CD4-positive, alpha-beta T cell treated with Interferon gamma for 1 hour (primary cell): ENCODE data around the gene PEX11G.

ENCODE experiments used
- DNase-seq: peaks from one replicate; pipeline ENCODE4 v3.0.0-alpha.2; 2020

PEX11G gene

DNA sequence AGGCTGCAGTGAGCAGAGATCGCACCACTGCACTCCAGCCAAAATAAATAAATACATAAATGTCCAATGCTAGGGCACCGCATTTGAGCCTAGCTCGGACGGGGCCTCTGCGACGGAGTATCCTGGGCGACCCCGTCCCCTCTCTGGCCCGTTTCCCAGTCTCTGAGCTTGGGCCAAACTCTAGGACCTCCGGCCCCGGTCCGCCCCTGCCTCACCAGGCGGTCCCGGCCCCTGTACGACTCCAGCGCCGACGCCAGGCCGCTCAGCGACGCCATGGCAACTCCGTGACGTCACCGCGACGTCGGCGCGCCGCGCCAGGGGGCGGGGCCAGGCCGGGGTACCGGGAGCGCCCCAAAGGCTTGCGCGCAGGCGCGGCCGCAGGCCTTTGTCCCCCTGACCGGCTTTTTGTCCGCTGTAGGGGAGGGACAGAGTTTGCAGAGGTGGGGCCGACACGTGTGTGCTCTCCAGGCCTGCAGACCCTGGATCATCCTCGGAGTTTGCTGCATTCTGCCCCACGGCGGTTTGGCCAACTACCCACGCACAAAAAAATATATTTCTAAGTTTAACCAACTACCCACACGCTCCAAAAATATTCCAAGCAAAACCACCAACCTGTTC is at the start of gene PEX11G:
Gene PEX11G (minus strand): TSS at position 300 of the 618 bp plus-strand sequence. CDS start 25 bp downstream, at position 275.
- DNase-seq: peak; percentile 89

- no peak for DNase-seq
These were observed 47.3 kb upstream of the PEX11G start for GRCh38 chr19:7535998-7536695.

GRCh38 chr19:7535047-7535997 is 46.5 kb upstream of the PEX11G start, which contains the start of gene PNPLA6:
Gene PNPLA6 (plus strand): TSS chr19:7535717. CDS start chr19:7535789, 72 bp downstream.
- peak; percentile 88 for DNase-seq

- DNase-seq: no peak
These were observed 45.8 kb upstream of the PEX11G start for GRCh38 chr19:7534531-7535046.

DNA sequence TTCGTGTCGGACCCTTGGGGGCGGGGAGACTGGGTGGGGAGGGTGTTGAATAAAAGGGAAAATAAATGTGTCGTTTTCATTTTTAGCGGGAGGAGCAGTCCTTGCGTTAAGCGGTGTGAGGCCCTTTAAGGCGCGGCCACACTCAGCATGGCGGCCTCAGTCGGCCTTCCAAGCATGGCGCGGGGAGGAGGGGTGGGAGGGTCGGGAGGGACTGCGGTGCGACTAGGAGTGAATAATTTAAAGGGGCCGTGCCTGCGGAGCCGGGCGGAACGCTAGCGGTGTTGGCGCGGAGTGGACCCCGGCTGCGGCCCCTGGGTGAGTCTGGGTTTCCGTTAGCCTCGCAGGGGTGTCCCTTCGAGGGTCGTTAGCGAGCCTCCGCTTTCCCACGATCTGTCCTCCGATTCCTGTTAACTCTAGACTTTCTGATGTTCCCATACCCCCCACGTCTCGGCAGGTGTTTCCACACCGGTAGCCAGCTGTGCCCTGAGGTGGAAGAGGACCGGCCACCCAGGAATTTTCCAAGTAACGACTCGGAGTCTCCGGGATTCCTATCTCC is 45.2 kb upstream of the PEX11G start:
- DNase-seq: peak; percentile 80

DNA sequence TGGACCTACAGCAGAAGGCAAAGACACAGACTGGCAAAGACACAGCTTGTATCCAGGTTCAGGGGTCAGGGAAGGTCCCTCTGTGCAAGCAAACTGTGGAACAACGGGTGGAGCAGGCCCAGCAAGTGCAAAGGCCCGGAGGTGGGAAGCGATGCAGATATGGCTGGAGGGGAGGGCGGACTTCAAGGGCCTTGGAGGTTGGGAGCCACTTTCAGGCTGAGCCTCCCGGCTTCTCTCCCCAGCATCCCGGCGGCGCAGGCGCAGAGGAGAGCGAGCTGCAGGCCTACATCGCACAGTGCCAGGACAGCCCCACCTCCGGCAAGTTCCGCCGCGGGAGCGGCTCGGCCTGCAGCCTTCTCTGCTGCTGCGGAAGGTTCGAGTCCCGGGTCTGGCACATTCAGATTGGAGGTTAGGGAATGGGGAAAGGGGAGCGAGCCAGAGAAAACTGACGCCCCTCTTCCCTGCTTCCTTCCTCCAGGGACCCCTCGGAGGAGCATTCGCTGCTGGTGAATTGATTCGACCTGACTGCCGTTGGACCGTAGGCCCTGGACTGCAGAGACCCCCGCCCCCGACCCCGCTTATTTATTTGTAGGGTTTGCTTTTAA is 44.5 kb upstream of the PEX11G start:
- no peak for DNase-seq

DNA sequence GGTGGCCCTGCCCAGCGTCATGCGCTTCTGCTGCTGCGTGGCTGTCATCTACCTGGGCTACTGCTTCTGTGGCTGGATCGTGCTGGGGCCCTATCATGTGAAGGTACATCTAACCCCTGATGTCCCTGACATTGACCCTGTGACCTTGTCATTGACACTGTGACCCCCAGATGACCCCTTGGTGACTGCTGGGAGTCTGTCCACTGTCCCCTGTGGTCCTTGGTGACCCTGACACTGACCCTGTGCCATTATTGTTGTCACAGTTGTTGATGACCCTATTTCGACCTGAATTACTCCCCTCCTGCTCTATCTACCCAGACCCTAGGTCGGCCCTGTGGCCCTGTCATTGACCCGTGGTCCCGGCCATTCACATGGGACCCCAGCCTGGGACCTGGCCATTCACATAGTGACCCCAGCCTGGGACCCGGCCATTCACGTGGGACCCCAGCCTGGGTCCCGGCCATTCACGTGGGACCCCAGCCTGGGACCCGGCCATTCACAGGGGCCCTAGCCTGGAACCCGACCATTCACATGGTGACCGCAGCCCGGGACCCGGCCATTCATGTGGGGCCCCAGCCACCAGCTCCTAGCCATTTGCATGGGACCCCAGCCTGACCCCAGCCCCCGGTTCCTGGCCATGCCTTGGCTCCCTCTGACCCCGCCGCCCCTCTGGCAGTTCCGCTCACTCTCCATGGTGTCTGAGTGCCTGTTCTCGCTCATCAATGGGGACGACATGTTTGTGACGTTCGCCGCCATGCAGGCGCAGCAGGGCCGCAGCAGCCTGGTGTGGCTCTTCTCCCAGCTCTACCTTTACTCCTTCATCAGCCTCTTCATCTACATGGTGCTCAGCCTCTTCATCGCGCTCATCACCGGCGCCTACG is 41.0 kb upstream of the PEX11G start:
- no peak for DNase-seq

DNA sequence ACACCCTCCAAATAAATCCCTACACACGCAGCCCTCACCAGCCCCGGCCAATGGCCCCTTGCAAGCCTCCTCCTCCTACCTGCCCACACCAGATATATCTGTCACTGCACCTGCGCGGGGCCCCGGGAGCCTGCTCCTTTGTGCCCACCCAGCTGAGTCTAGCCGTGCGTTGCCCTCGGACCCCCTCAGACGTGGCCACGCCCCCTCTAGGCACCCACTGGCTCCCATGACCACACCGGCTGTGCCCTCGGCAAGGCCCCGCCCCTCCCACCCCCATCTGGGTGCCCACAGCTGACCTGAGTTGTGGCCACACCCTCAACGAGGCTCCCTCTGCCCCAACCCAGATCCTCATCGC is 40.4 kb upstream of the PEX11G start:
- DNase-seq: no peak

- no peak for DNase-seq
These were observed 39.8 kb upstream of the PEX11G start for GRCh38 chr19:7528522-7529245.

DNA sequence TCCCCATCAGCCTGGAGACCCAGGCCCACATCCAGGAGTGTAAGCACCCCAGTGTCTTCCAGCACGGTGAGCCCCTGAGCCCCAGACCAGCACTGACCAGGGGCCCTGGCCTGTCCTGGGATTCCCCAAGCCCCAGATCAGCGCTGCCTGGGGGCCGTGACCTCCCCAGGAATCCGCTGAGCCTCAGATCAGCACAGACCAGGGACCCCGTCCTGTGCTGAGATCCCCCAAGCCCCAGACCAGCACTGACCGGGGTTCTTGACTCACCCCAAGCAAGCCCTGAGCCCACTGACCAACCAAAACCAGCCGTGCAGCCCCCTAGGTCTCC is 39.3 kb upstream of the PEX11G start:
- no peak for DNase-seq

GRCh38 chr19:7527516-7528191 is 38.8 kb upstream of the PEX11G start:
- peak; percentile 34 for DNase-seq

GRCh38 chr19:7526059-7526929 is 37.5 kb upstream of the PEX11G start:
- no peak for DNase-seq

DNA sequence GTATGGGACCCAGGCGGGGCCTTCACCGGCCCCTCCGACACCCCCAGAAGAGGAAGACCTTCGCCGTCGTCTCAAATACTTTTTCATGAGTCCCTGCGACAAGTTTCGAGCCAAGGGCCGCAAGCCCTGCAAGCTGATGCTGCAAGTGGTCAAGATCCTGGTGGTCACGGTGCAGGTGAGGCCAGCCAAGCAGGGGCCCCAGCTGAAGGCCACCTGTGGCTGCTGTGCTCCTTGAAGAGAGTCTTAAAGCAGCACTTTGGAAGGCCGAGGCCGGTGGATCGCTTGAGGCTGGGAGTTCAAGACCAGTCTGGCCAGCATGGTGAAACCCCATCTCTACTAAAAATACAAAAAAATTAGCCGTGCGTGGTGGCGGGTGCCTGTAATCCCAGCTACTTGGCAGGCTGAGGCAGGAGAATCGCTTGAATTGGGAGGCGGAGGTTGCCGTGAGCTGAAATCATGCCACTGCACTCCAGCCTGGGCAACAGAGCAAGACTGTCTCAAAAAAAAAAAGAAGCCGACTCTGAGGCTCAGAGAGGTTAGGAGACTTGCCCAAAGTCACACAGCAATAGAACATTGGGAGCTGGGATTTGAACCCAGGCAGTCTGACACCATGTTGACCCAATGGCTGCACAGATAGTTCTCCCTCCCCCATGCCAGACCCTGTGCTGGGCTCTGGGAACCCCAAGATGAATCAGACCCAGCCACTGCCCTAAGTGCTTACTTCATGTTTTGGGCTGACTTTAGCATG is 36.3 kb upstream of the PEX11G start:
- DNase-seq: no peak

DNA sequence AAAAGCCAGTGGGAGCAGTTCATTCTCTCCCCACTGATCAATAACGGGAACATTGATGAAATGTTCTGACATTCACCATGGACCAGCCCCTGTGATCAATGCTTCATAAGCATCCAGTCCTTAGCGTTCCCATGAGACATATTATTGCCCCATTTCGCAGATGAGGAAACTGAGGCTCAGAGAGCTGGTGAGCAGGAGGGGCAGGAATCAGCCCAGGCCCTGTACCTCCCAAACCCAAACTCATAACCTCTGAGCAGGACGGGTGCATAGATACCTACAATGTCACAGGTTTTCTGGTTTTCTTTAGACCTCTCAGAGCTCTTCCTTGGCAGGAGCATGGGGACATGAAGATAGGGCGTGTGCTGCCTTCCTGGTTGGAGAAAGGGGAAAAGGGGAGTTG is 35.7 kb upstream of the PEX11G start:
- DNase-seq: no peak

GRCh38 chr19:7522923-7523667 is 34.3 kb upstream of the PEX11G start:
- no peak for DNase-seq

- peak; percentile 99 for DNase-seq
These were observed 33.5 kb upstream of the PEX11G start, which contains the start of gene MCOLN1 for GRCh38 chr19:7522072-7522922. Gene MCOLN1 (plus strand): TSS chr19:7522624. CDS start chr19:7522751, 127 bp downstream.
